PC-9 (cell line): Measurements from ENCODE around the gene THYN1.

ENCODE experiments used
- CTCF ChIP-seq: fragments of 200-600 bp; sonication (generic); conservative IDR thresholded peaks from 2 replicates; pipeline ENCODE4 v1.6.1; 2017; ENCODE audit warnings: mixed run types, antibody characterized with exemption, mild to moderate bottlenecking, moderate library complexity
- EZH2 ChIP-seq: fragments of 200-600 bp; sonication (generic); IDR thresholded peaks from 2 replicates; pipeline ENCODE4 v1.8.0; 2017; ENCODE audit warnings: antibody characterized with exemption, low read depth

DNA sequence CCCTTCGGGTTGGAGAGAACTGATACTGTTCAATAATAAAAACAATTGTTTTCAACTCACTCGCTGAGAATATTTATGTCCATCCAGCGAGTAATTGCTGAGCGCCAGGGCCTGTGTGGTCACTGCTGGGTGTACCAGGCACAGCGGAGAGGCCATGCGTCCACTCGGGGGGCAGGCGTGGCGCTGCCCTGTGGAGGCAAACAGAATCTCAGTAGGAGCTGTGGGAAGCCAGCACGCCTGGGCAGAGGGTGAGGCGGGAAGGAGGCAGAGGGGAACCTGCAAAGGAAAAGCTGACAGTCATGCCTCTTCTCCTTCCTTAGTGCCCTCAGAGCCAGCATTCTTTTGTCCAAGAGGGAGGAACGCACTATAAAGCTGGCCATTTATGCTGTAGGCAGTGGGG lies 34.4 kb upstream of the THYN1 start:
- TF ChIP-seq CTCF (no peak), EZH2 (no peak)
